Activated CD8-positive, alpha-beta memory T cell treated with anti-CD3 and anti-CD28 coated beads for 1 hour (primary cell): ENCODE results near the gene ACTN2.
"Not testable (repeated sequence)": the region's sequence is repeated elsewhere in the genome, so short reads cannot be mapped to it uniquely, and the experiment has no call there.

ENCODE experiments used
- DNase-seq, 2 donors: peaks; one replicate each; pipeline ENCODE4 v3.0.0-alpha.2; 2020; ENCODE audit warnings: low read depth in 1 of 2; ENCODE audit errors: extremely low read depth in 1 of 2

ACTN2 gene

GRCh38 chr1:236685917-236686814, at the start of gene ACTN2:
ACTN2 (plus strand) TSS chr1:236686499; CDS start chr1:236686674, 175 bp downstream.
- DNase-seq: peak in 1 of 2 donors; percentile 33

GRCh38 chr1:236638945-236639344, 47.4 kb upstream of the ACTN2 start:
- DNase-seq: no peak

- DNase-seq: no peak
Observed at GRCh38 chr1:236639686-236640085, 46.6 kb upstream of the ACTN2 start.

- DNase-seq: no peak
Observed at GRCh38 chr1:236642763-236643162, 43.5 kb upstream of the ACTN2 start.

- no peak for DNase-seq
Observed at GRCh38 chr1:236645016-236645680, 41.2 kb upstream of the ACTN2 start.

GRCh38 chr1:236654511-236654910, 31.8 kb upstream of the ACTN2 start:
- DNase-seq: no peak

- no peak for DNase-seq
Observed at GRCh38 chr1:236654957-236655356, 31.3 kb upstream of the ACTN2 start.

GRCh38 chr1:236657398-236657797, 28.9 kb upstream of the ACTN2 start:
- DNase-seq: no peak

- no peak for DNase-seq
Observed at GRCh38 chr1:236659792-236660587, 26.3 kb upstream of the ACTN2 start.

GRCh38 chr1:236663934-236664333, 22.4 kb upstream of the ACTN2 start:
- DNase-seq: no peak

GRCh38 chr1:236668909-236669308, 17.4 kb upstream of the ACTN2 start:
- not testable (repeated sequence) for DNase-seq

- no peak for DNase-seq
Observed at GRCh38 chr1:236670060-236670459, 16.2 kb upstream of the ACTN2 start.

GRCh38 chr1:236673289-236673919, 12.9 kb upstream of the ACTN2 start:
- no peak for DNase-seq

GRCh38 chr1:236677641-236678235, 8.6 kb upstream of the ACTN2 start:
- no peak for DNase-seq

GRCh38 chr1:236681219-236681618, 5.1 kb upstream of the ACTN2 start:
- no peak for DNase-seq

GRCh38 chr1:236685205-236685916, 938 bp upstream of the ACTN2 start:
- DNase-seq: no peak

- DNase-seq: no peak
Observed at GRCh38 chr1:236686815-236687160, 489 bp downstream of the ACTN2 start.

GRCh38 chr1:236687273-236687672, 974 bp downstream of the ACTN2 start:
- no peak for DNase-seq

GRCh38 chr1:236688705-236689104, 2.4 kb downstream of the ACTN2 start:
- DNase-seq: no peak
